ENCODE measurements around the gene XNDC1N.

- TF ChIP-seq EZH2 (IDR thresholded peaks at IDR 0.05; ENCODE audit: insufficient read depth, poor library complexity, severe bottlenecking) (no peak), EZH2phosphoT487 (IDR thresholded peaks at IDR 0.05; ENCODE audit: insufficient read depth, low read depth) (no peak)
These were observed 8.4 kb upstream of the XNDC1N start for GRCh38 chr11:71936825-71937224.

All from GM23248 (cell line).